GOT3 (cell line): ENCODE data around the gene SNAPC1.
"Not testable (repeated sequence)": the region's sequence is repeated elsewhere in the genome, so short reads cannot be mapped to it uniquely, and the experiment has no call there.

ENCODE experiments used
- DNase-seq: peaks from one replicate; lab custom pipeline; 2025; ENCODE audit warnings: mixed read lengths; lab: John Stamatoyannopoulos, UW

The SNAPC1 gene

GRCh38 chr14:61761959-61762786 is at the start of gene SNAPC1:
Gene SNAPC1 (plus strand): TSS chr14:61762420. CDS start chr14:61762461, 41 bp downstream.
- peak; percentile 48 for DNase-seq

GRCh38 chr14:61713724-61714437 is 48.3 kb upstream of the SNAPC1 start:
- DNase-seq, result no peak

- no peak for DNase-seq
Measured at GRCh38 chr14:61716956-61717355, 45.3 kb upstream of the SNAPC1 start.

GRCh38 chr14:61718039-61718438 is 44.2 kb upstream of the SNAPC1 start:
- no peak for DNase-seq

GRCh38 chr14:61719344-61720293 is 42.6 kb upstream of the SNAPC1 start:
- DNase-seq, result no peak

- DNase-seq, result no peak
Measured at GRCh38 chr14:61720294-61720661, 41.9 kb upstream of the SNAPC1 start.

DNA sequence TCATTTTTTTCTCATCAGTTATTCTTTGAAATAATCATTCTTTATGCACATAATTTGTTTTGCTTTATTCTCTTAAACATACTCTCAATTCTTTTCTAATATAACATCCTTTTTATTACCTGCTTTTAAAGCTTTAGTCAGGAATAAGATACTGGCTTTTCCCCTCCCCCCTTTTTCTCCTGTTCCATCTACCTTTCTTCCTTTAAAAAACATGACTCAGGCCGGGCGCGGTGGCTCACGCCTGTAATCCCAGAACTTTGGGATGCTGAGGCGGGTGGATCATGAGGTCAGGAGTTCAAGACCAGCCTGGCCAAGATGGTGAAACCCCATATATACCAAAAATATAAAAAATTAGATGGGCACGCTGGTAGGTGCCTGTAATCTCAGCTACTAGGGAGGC is 41.5 kb upstream of the SNAPC1 start:
- no peak for DNase-seq

- DNase-seq, result no peak
Measured at GRCh38 chr14:61724133-61724532, 38.1 kb upstream of the SNAPC1 start.

GRCh38 chr14:61726778-61727658 is 35.2 kb upstream of the SNAPC1 start:
- no peak for DNase-seq

DNA sequence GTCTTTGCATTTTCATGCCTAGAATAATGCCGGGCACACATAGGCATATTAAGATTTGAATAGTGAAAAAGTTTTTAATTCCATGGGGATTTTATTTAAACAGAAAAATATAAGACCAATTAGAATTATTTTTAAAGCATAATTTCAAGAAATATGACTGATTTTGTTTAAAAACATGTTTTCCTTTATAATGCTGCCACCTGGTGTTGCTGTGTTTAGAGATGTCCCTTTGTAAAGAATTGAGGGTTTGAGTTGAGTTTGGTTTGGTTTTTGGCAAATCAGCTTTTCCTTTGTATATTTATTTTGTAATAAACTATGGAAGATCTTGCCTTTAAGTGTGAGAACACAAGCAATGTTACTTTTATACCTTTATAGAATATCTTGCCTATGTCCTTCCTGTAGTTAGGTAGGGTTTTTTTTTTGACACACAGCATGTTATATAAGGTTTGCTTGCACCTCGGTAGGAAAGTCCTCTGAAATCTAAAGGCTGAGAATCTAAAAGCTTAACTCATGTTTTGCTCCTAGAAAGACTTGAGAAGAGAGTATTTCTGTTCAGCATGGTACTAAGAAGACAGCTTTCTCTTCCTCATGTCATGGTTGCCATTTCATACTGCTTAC is 31.4 kb upstream of the SNAPC1 start:
- DNase-seq, result no peak

GRCh38 chr14:61733972-61734371 is 28.2 kb upstream of the SNAPC1 start:
- DNase-seq, result no peak

GRCh38 chr14:61736751-61737150 is 25.5 kb upstream of the SNAPC1 start:
- no peak for DNase-seq

- DNase-seq, result no peak
Measured at GRCh38 chr14:61737915-61738314, 24.3 kb upstream of the SNAPC1 start.

GRCh38 chr14:61739133-61739532 is 23.1 kb upstream of the SNAPC1 start:
- no peak for DNase-seq

- DNase-seq, result no peak
Measured at GRCh38 chr14:61742371-61742770, 19.8 kb upstream of the SNAPC1 start.

- no peak for DNase-seq
Measured at GRCh38 chr14:61744238-61744637, 18.0 kb upstream of the SNAPC1 start.

DNA sequence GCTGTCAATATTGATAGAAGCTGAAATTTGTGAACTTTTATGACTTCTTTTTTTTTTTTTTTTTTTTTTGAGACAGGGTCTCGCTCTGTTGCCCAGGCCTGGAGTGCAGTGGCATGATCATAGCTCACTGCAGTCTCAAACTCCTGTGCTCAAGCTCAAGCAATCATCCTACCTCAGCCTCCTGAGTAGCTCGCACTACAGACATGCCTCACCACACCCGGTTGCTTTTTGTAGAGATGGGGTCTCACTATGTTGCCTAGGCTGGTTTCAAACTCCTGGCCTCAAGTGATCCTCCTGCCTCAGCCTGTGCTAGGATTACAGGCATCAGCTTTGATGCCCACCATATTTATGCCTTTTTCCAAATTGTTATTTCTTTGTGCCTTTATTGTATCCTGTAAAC is 15.9 kb upstream of the SNAPC1 start:
- DNase-seq, result not testable (repeated sequence)

DNA sequence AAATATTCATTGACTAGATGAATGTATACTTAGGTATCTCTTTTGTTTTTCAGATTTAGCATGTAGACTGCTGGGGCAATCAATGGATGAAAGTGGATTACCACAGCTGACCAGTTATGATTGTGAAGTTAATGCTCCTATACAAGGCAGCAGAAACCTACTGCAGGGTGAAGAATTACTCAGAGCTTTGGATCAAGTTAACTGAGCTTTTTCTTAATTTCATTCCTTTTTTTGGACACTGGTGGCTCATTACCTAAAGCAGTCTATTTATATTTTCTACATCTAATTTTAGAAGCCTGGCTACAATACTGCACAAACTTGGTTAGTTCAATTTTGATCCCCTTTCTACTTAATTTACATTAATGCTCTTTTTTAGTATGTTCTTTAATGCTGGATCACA is 15.3 kb upstream of the SNAPC1 start:
- no peak for DNase-seq

GRCh38 chr14:61747342-61747741 is 14.9 kb upstream of the SNAPC1 start:
- no peak for DNase-seq

GRCh38 chr14:61749264-61749663 is 13.0 kb upstream of the SNAPC1 start:
- no peak for DNase-seq

GRCh38 chr14:61749867-61750266 is 12.4 kb upstream of the SNAPC1 start:
- no peak for DNase-seq
